ENCODE data around the gene CLEC18A.
"Not testable (repeated sequence)": the region's sequence is repeated elsewhere in the genome, so short reads cannot be mapped to it uniquely, and the experiment has no call there.

CLEC18A gene

GRCh38 chr16:69929480-69929879, 21.7 kb upstream of the CLEC18A start:
- in situ Hi-C loops (cut with HindIII; ENCODE audit: low sequenced_read_pairs), result no loop called here

- in situ Hi-C loops (cut with HindIII; ENCODE audit: low sequenced_read_pairs), result no loop called here
Observed at GRCh38 chr16:69930117-69930776, 20.9 kb upstream of the CLEC18A start.

- in situ Hi-C loops (cut with HindIII; ENCODE audit: low sequenced_read_pairs), result no loop called here
Observed at GRCh38 chr16:69931631-69932030, 19.5 kb upstream of the CLEC18A start.

GRCh38 chr16:69932228-69932627, 18.9 kb upstream of the CLEC18A start:
- in situ Hi-C loops (cut with HindIII; ENCODE audit: low sequenced_read_pairs), result no loop called here

GRCh38 chr16:69932691-69933392, 18.3 kb upstream of the CLEC18A start:
- in situ Hi-C loops (cut with HindIII; ENCODE audit: low sequenced_read_pairs), result no loop called here

GRCh38 chr16:69934044-69934443, 17.1 kb upstream of the CLEC18A start:
- in situ Hi-C loops (cut with HindIII; ENCODE audit: low sequenced_read_pairs), result no loop called here

GRCh38 chr16:69934751-69935150, 16.4 kb upstream of the CLEC18A start:
- in situ Hi-C loops (cut with HindIII; ENCODE audit: low sequenced_read_pairs), result no loop called here

GRCh38 chr16:69935278-69935711, 15.8 kb upstream of the CLEC18A start:
- in situ Hi-C loops (cut with HindIII; ENCODE audit: low sequenced_read_pairs), result no loop called here

GRCh38 chr16:69935740-69936139, 15.4 kb upstream of the CLEC18A start:
- in situ Hi-C loops (cut with HindIII; ENCODE audit: low sequenced_read_pairs), result no loop called here

GRCh38 chr16:69936252-69936651, 14.9 kb upstream of the CLEC18A start:
- in situ Hi-C loops (cut with HindIII; ENCODE audit: low sequenced_read_pairs), result no loop called here

GRCh38 chr16:69936751-69937211, 14.4 kb upstream of the CLEC18A start:
- in situ Hi-C loops (cut with HindIII; ENCODE audit: low sequenced_read_pairs), result no loop called here

GRCh38 chr16:69937465-69937951, 13.6 kb upstream of the CLEC18A start:
- in situ Hi-C loops (cut with HindIII; ENCODE audit: low sequenced_read_pairs), result no loop called here

GRCh38 chr16:69938981-69939820, 11.9 kb upstream of the CLEC18A start:
- in situ Hi-C loops (cut with HindIII; ENCODE audit: low sequenced_read_pairs), result no loop called here

GRCh38 chr16:69939821-69940585, 11.1 kb upstream of the CLEC18A start:
- in situ Hi-C loops (cut with HindIII; ENCODE audit: low sequenced_read_pairs), result no loop called here

GRCh38 chr16:69940676-69941075, 10.5 kb upstream of the CLEC18A start:
- in situ Hi-C loops (cut with HindIII; ENCODE audit: low sequenced_read_pairs), result no loop called here

- in situ Hi-C loops (cut with HindIII; ENCODE audit: low sequenced_read_pairs), result no loop called here
Observed at GRCh38 chr16:69941251-69942098, 9.7 kb upstream of the CLEC18A start.

GRCh38 chr16:69942099-69942491, 9.0 kb upstream of the CLEC18A start:
- in situ Hi-C loops (cut with HindIII; ENCODE audit: low sequenced_read_pairs), result no loop called here

- in situ Hi-C loops (cut with HindIII; ENCODE audit: low sequenced_read_pairs), result no loop called here
Observed at GRCh38 chr16:69942627-69943170, 8.4 kb upstream of the CLEC18A start.

GRCh38 chr16:69943241-69944036, 7.7 kb upstream of the CLEC18A start:
- in situ Hi-C loops (cut with HindIII; ENCODE audit: low sequenced_read_pairs), result not testable (repeated sequence)

Measured in endothelial cell of hepatic sinusoid (primary cell).